ENCODE measurements around the gene GLCCI1. TPM values are rescaled to one million over a fixed set of nuclear protein-coding genes. Genes with fewer than 3 reads are reported as not detected.

The GLCCI1 gene
- total and polyA plus RNA-seq, 4 donors = 1.4 to 5.9 (median 4.3) TPM

GRCh38 chr7:7984424-7984823 is 15.8 kb downstream of the GLCCI1 start:
- H3K36me3 ChIP-seq (ENCODE audit: control insufficient read depth in 4 of 4, insufficient read depth in 3 of 4, low read depth in 1 of 4, low read length in 3 of 4) = no peaks in the 10 kb centered on the region
- H3K4me1 ChIP-seq (ENCODE audit: control insufficient read depth in 4 of 4, insufficient read depth in 4 of 4, low read length in 3 of 4) = peaks cover 5 to 23% (median 11%) of the 10 kb centered on the region in 4 donors
- 37% methylated on average over 3 of the region's 3 CpGs for WGBS
- peak overlapping the region in 1 of 2 donors; percentile 14 for H3K27ac ChIP-seq (ENCODE audit: low read depth in 1 of 2, low read length in 2 of 2)
- H3K4me3 ChIP-seq (ENCODE audit: low read depth in 1 of 3, low read length in 3 of 3) = no peak overlapping the region
- H3K9me3 ChIP-seq (ENCODE audit: control insufficient read depth in 4 of 4, low read length in 3 of 4) = no peaks in the 10 kb centered on the region
- no peak for TF ChIP-seq ZBTB33 (IDR thresholded peaks at IDR 0.05)
- no peak for TF ChIP-seq YY1 (IDR thresholded peaks at IDR 0.05)
- TF ChIP-seq SP1 (IDR thresholded peaks at IDR 0.05) = no peak
- TF ChIP-seq TAF1 (conservative IDR thresholded peaks at IDR 0.05) = no peak
- TF ChIP-seq FOXA1 (IDR thresholded peaks at IDR 0.05) = no peak
- peak; percentile 45 to 64 for TF ChIP-seq RXRA (IDR thresholded peaks at IDR 0.05)
- no peak for TF ChIP-seq ATF3 (IDR thresholded peaks at IDR 0.05)
- H3K27me3 ChIP-seq (ENCODE audit: control insufficient read depth in 4 of 4, insufficient read depth in 4 of 4, low read length in 3 of 4) = no peaks in the 10 kb centered on the region
- H3K9ac ChIP-seq (ENCODE audit: low read depth in 1 of 2, low read length in 2 of 2) = no peak overlapping the region
- no peak for DNase-seq (ENCODE audit: low spot score)

GRCh38 chr7:7988706-7989105 is 20.1 kb downstream of the GLCCI1 start:
- no peak overlapping the region for H3K27ac ChIP-seq (ENCODE audit: low read depth in 1 of 2, low read length in 2 of 2)

More at GRCh38 chr7:7988706-7989105, 20.1 kb downstream of the GLCCI1 start:
- Histone ChIP-seq H3K36me3 (ENCODE audit: control insufficient read depth in 4 of 4, insufficient read depth in 3 of 4, low read depth in 1 of 4, low read length in 3 of 4) (no peaks in the 10 kb centered on the region), H3K9me3 (ENCODE audit: control insufficient read depth in 4 of 4, low read length in 3 of 4) (peaks cover 0 to 13% (median 4%) of the 10 kb centered on the region in 4 donors), H3K4me1 (ENCODE audit: control insufficient read depth in 4 of 4, insufficient read depth in 4 of 4, low read length in 3 of 4) (peaks cover 7 to 19% (median 12%) of the 10 kb centered on the region in 4 donors), H3K27me3 (ENCODE audit: control insufficient read depth in 4 of 4, insufficient read depth in 4 of 4, low read length in 3 of 4) (no peaks in the 10 kb centered on the region), H3K9ac (ENCODE audit: low read depth in 1 of 2, low read length in 2 of 2) (no peak overlapping the region), H3K4me3 (ENCODE audit: low read depth in 1 of 3, low read length in 3 of 3) (no peak overlapping the region)
- DNase-seq (ENCODE audit: low spot score) = no peak
- no peak for TF ChIP-seq FOXA2 (IDR thresholded peaks at IDR 0.05)
- no peak for TF ChIP-seq ATF3 (IDR thresholded peaks at IDR 0.05)
- TF ChIP-seq FOXA1 (IDR thresholded peaks at IDR 0.05) = no peak
- TF ChIP-seq REST (IDR thresholded peaks at IDR 0.05) = no peak

Measured in liver (tissue), 9 donors.